HCT116 (cell line): ENCODE data around the gene CFAP45.

ENCODE experiments used
- CTCF ChIP-seq, 3 experiments: fragments of 200-600 bp in 1 of 3; sonication (generic) in 1 of 3; IDR thresholded peaks in 2 of 3; conservative IDR thresholded peaks in 1 of 3; 2 replicates each; pipeline ENCODE4 v1.5.1; 2012 to 2017; ENCODE audit warnings: low read depth in 2 of 3, low read length in 2 of 3, antibody characterized with exemption in 1 of 3, borderline replicate concordance in 1 of 3, control low read depth in 1 of 3, mild to moderate bottlenecking in 1 of 3, mixed read lengths in 1 of 3, mixed run types in 1 of 3, moderate library complexity in 1 of 3; ENCODE audit not compliant: insufficient read depth in 1 of 3
- EZH2 ChIP-seq: fragments of 200-600 bp; sonication (generic); IDR thresholded peaks from 2 replicates; pipeline ENCODE4 v1.6.1; 2017; ENCODE audit warnings: antibody characterized with exemption, mixed run types
- MAX ChIP-seq: IDR thresholded peaks from 2 replicates; pipeline ENCODE4 v1.6.1; 2012
- POLR2AphosphoS5 ChIP-seq: IDR thresholded peaks from 2 replicates; pipeline ENCODE4 v1.6.1; 2011; ENCODE audit warnings: mild to moderate bottlenecking, low read depth, low read length, moderate library complexity
- SP1 ChIP-seq: IDR thresholded peaks from 2 replicates; pipeline ENCODE4 v1.6.1; 2012; ENCODE audit warnings: low read depth
- TCF7L2 ChIP-seq: IDR thresholded peaks from 2 replicates; pipeline ENCODE4 v1.7.0; 2011; ENCODE audit warnings: borderline replicate concordance, inconsistent platforms; ENCODE audit not compliant: insufficient read depth, insufficient read length; ENCODE audit errors: extremely low read depth

GRCh38 chr1:159938211-159938852 lies 38.4 kb upstream of the CFAP45 start:
- TF ChIP-seq EZH2: no peak
- TF ChIP-seq CTCF (IDR thresholded peaks at IDR 0.05 in 2 of 3, conservative IDR thresholded peaks at IDR 0.05 in 1 of 3; ENCODE audit: borderline replicate concordance in 1 of 3, insufficient read depth in 1 of 3, low read depth in 2 of 3, low read length in 2 of 3): no peak
- no peak for TF ChIP-seq MAX
- TF ChIP-seq SP1: no peak
- TF ChIP-seq TCF7L2: no peak
- TF ChIP-seq POLR2AphosphoS5: no peak
